HEK293T (cell line): ENCODE data around the gene SMOC2.

Experiments used
- CTCF ChIA-PET: fragments of 350-600 bp; formaldehyde crosslinking; extraction: SDS; loops from one replicate; lab custom pipeline; 2021; ENCODE audit warnings: antibody characterized with exemption, inconsistent platforms; lab: Yijun Ruan, JAX
- POLR2A ChIA-PET: fragments of 350-600 bp; formaldehyde crosslinking; extraction: SDS; loops from one replicate; lab custom pipeline; 2020; ENCODE audit warnings: antibody characterized with exemption, inconsistent platforms; lab: Yijun Ruan, JAX
- DNase-seq: peaks from one replicate; pipeline ENCODE4 v3.0.0; 2012; ENCODE audit warnings: mixed read lengths; ENCODE audit errors: extremely low spot score
- ARNT ChIP-seq: fragments of 450-650 bp; IDR thresholded peaks from 2 replicates; pipeline ENCODE4 v1.6.1; 2017; ENCODE audit warnings: mild to moderate bottlenecking
- BHLHE40 ChIP-seq: fragments of 450-650 bp; IDR thresholded peaks from 2 replicates; pipeline ENCODE4 v1.6.1; 2016; ENCODE audit warnings: mild to moderate bottlenecking, moderate library complexity, borderline replicate concordance
- CTBP1 ChIP-seq: fragments of 450-650 bp; IDR thresholded peaks from 2 replicates; pipeline ENCODE4 v1.6.1; 2016; ENCODE audit warnings: borderline replicate concordance
- ELF4 ChIP-seq: fragments of 450-650 bp; IDR thresholded peaks from 2 replicates; pipeline ENCODE4 v1.6.1; 2017; ENCODE audit warnings: antibody characterized with exemption
- FOXA1 ChIP-seq: fragments of 450-650 bp; IDR thresholded peaks from 2 replicates; pipeline ENCODE4 v1.6.1; 2016; ENCODE audit warnings: mild to moderate bottlenecking
- FOXK2 ChIP-seq: fragments of 450-650 bp; IDR thresholded peaks from 2 replicates; pipeline ENCODE4 v1.6.1; 2016; ENCODE audit warnings: mild to moderate bottlenecking
- FOXM1 ChIP-seq: fragments of 450-650 bp; IDR thresholded peaks from 2 replicates; pipeline ENCODE4 v1.6.1; 2017; ENCODE audit warnings: mild to moderate bottlenecking, borderline replicate concordance
- HDGF ChIP-seq: fragments of 450-650 bp; IDR thresholded peaks from 2 replicates; pipeline ENCODE4 v1.6.1; 2017; ENCODE audit warnings: antibody characterized with exemption, borderline replicate concordance
- L3MBTL2 ChIP-seq: fragments of 450-650 bp; conservative IDR thresholded peaks from 2 replicates; pipeline ENCODE4 v1.6.1; 2016; ENCODE audit warnings: mild to moderate bottlenecking
- LEF1 ChIP-seq: fragments of 450-650 bp; IDR thresholded peaks from 2 replicates; pipeline ENCODE4 v1.6.1; 2017; ENCODE audit warnings: mild to moderate bottlenecking, borderline replicate concordance
- NFRKB ChIP-seq: fragments of 450-650 bp; IDR thresholded peaks from 2 replicates; pipeline ENCODE4 v1.6.1; 2016; ENCODE audit warnings: mild to moderate bottlenecking, moderate library complexity
- PKNOX1 ChIP-seq: fragments of 450-650 bp; IDR thresholded peaks from 2 replicates; pipeline ENCODE4 v1.6.1; 2016
- SP1 ChIP-seq: fragments of 450-650 bp; IDR thresholded peaks from 2 replicates; pipeline ENCODE4 v1.6.1; 2017
- SUZ12 ChIP-seq: fragments of 450-650 bp; IDR thresholded peaks from 2 replicates; pipeline ENCODE4 v1.6.1; 2016; ENCODE audit warnings: mild to moderate bottlenecking
- TARDBP ChIP-seq: fragments of 450-650 bp; IDR thresholded peaks from 2 replicates; pipeline ENCODE4 v1.6.1; 2016
- ZNF384 ChIP-seq: fragments of 450-650 bp; IDR thresholded peaks from 2 replicates; pipeline ENCODE4 v1.6.1; 2016

The SMOC2 gene

DNA sequence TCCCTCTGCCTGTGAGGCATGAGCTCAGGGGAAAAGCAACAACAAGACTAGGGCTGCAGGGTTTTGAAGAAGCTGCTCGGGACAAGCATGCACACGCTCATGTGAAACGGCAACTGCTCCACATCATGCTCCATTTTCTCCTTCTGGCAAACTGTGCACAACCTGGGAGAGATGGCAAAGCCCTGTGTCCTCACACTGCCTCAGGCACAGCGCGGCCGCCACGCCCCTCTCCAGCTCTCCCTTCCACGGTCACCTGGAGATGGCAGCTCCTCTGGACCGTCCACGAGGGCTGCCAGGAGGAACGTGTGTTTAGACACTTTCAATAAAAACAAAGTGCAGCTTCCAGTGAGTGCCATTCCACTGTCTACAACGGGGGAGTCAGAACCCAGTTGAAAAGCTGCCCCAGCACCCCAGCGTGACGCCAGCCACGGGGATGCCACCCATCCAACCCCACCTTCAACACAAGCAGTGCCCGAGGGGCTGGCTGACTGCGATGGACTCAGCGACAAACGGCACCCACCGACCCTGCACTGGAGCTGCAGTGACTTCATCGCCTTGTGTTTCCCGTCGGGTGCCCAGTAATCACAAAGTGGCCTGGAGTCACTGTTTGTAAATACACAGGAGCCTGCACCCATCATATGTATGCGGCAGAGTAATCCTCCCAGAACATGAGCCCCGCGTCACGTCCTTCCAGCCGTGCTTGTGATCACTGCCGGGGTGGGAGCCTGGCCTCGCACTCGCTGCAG, 16.1 kb downstream of the SMOC2 start:
- DNase-seq, result no peak
- ChIA-PET CTCF (no interaction called here), POLR2A (no interaction called here)
- TF ChIP-seq BHLHE40 (no peak), FOXA1 (no peak), ARNT (no peak), FOXM1 (no peak), CTBP1 (no peak), SP1 (no peak), SUZ12 (no peak), NFRKB (no peak)

DNA sequence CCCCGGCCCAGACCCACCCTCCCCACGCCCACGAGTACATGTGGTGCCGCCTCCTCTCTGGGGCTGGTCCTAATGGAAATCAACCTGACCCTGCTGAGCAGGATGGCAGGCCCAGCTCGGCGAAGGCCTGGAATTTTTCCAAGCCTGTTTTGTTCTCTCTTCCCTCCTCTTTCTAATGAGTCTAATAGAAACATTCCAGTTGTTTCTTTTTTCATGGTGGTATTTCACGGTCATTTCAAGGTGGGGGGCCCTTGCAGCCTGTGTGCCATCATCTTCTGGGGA, 16.6 kb downstream of the SMOC2 start:
- ChIA-PET CTCF (no interaction called here), POLR2A (no interaction called here)
- no peak for DNase-seq
- TF ChIP-seq SUZ12 (no peak), FOXA1 (no peak), NFRKB (no peak), ZNF384 (no peak), ELF4 (no peak), CTBP1 (no peak), BHLHE40 (no peak), TARDBP (no peak), LEF1 (no peak), FOXK2 (no peak), PKNOX1 (no peak), SP1 (no peak), L3MBTL2 (no peak), FOXM1 (no peak), ARNT (no peak), HDGF (no peak)

DNA sequence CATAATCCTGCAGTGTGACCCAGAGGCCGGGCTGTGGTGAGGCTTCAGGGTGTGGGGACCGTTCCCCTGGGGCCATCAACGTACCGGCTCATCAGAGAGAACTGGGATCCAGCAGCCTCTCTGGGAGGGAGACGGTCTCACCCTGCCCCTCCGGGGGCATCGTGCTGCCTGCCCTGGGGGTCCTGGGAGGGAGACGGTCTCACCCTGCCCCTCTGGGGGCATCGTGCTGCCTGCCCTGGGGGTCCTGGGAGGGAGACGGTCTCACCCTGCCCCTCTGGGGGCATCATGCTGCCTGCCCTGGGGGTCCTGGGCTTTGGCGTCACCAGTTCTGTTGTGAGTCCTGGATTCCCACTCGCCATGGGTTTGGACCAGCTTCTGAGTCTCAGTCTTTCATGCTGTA, 17.1 kb downstream of the SMOC2 start:
- no peak for TF ChIP-seq LEF1
- TF ChIP-seq NFRKB, result no peak
- TF ChIP-seq FOXA1, result no peak
- no peak for TF ChIP-seq ZNF384
- no peak for TF ChIP-seq SUZ12
- no peak for TF ChIP-seq TARDBP
- TF ChIP-seq PKNOX1, result no peak
- TF ChIP-seq FOXM1, result no peak
- TF ChIP-seq L3MBTL2, result no peak
- ChIA-PET POLR2A (no interaction called here), CTCF (no interaction called here)
- no peak for DNase-seq

DNA sequence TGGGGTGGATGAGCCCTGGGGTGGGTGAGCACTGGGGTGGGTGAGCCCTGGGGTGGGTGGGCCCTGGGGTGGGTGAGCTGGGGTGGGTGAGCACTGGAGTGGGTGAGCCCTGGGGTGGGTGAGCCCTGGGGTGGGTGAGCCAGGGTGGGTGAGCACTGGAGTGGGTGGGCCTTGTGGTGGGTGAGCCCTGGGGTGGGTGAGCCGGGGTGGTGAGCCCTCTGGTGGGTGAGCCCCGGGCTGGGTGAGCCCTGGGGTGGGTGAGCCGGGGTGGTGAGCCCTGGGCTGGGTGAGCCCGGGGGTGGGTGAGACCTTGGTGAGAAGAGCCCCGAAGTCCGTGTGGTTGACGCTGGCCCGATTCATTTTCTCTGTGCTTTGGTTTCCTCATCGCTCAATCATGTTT, 18.6 kb downstream of the SMOC2 start:
- no peak for TF ChIP-seq L3MBTL2
- no peak for TF ChIP-seq LEF1
- no peak for TF ChIP-seq CTBP1
- TF ChIP-seq FOXA1, result no peak
- TF ChIP-seq SUZ12, result no peak
- no peak for TF ChIP-seq ARNT
- no peak for TF ChIP-seq SP1
- no peak for TF ChIP-seq NFRKB
- no peak for TF ChIP-seq FOXM1
- no peak for TF ChIP-seq FOXK2
- no peak for TF ChIP-seq HDGF
- no peak for TF ChIP-seq ZNF384
- ChIA-PET POLR2A (no interaction called here), CTCF (no interaction called here)
- no peak for DNase-seq

GRCh38 chr6:168462289-168462853, 21.4 kb downstream of the SMOC2 start:
- DNase-seq, result no peak
- TF ChIP-seq FOXA1 (no peak), FOXK2 (no peak), TARDBP (no peak), ELF4 (no peak), SP1 (no peak), BHLHE40 (no peak), PKNOX1 (no peak), ARNT (no peak), HDGF (no peak), ZNF384 (no peak), FOXM1 (no peak), L3MBTL2 (no peak), CTBP1 (no peak), SUZ12 (no peak)
- POLR2A ChIA-PET, result no interaction called here
- CTCF ChIA-PET, result interaction anchor here (0.7 kb wide), 1 partner anchor 903 kb away, joined by 3 read pairs; no protein-coding TSS in a partner anchor

DNA sequence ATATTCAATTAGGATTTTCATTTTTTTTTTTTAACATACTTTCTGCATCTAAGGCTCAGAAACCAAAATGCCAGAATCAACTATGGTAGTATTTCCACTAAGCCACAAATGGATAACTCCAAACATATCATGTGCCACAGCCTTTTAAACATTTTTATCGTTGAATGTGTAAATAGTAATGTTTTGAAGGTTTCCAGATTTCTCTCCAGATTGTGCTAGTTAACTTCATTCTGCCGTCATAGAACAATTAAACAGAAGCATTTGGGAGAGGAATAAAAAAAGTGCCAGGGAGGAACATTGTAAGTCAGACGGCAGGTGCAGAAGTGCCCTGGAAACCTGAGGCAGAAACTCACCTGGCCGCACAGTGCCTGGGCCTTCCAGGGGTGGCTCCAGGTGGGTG, 23.6 kb downstream of the SMOC2 start:
- ChIA-PET POLR2A (no interaction called here), CTCF (no interaction called here)
- no peak for DNase-seq
- no peak for TF ChIP-seq FOXM1
- no peak for TF ChIP-seq FOXK2
- no peak for TF ChIP-seq ARNT
- no peak for TF ChIP-seq BHLHE40
- TF ChIP-seq SP1, result no peak
- TF ChIP-seq L3MBTL2, result no peak
- no peak for TF ChIP-seq HDGF
- TF ChIP-seq TARDBP, result no peak
- no peak for TF ChIP-seq CTBP1
- TF ChIP-seq ZNF384, result no peak
- no peak for TF ChIP-seq LEF1
- TF ChIP-seq PKNOX1, result no peak
- no peak for TF ChIP-seq SUZ12
- no peak for TF ChIP-seq NFRKB
- TF ChIP-seq FOXA1, result no peak
- TF ChIP-seq ELF4, result no peak
